A673 (cell line): Measurements from ENCODE around the gene ZCCHC10. TPM values are rescaled to one million over a fixed set of nuclear protein-coding genes. Genes with fewer than 3 reads are reported as not detected.
"Not testable (repeated sequence)": the region's sequence is repeated elsewhere in the genome, so short reads cannot be mapped to it uniquely, and the experiment has no call there.

Experiments used
- BruUV-seq: library from RNA; stranded (reverse); fragments of 400-500 nt; replicated peaks from 2 replicates; lab custom pipeline; 2021; lab: Mats Ljungman, UMichigan
- CTCF ChIA-PET: fragments of 300-600 bp; sonication (Branson Sonifier 250); formaldehyde crosslinking; loops from one replicate; lab custom pipeline; 2022; ENCODE audit warnings: antibody characterized with exemption; lab: Charles Lee
- POLR2A ChIA-PET: fragments of 300-600 bp; sonication (Branson Sonifier 250); formaldehyde crosslinking; loops from one replicate; lab custom pipeline; 2022; ENCODE audit warnings: antibody characterized with exemption; ENCODE audit not compliant: low non-redundant PET; lab: Charles Lee
- DNase-seq: peaks from one replicate; pipeline ENCODE4 v3.0.0-alpha.2; 2015; ENCODE audit warnings: low spot score
- H3K27ac ChIP-seq: fragments of 200-600 bp; sonication (generic); 2 replicates; pipeline ENCODE4 v1.5.1; 2016; ENCODE audit warnings: mixed run types, low read depth, mild to moderate bottlenecking, mixed read lengths, antibody characterized with exemption, low read length; ENCODE audit not compliant: poor library complexity, severe bottlenecking
- H3K27me3 ChIP-seq: fragments of 200-600 bp; sonication (generic); replicated peaks from 2 replicates; pipeline ENCODE4 v1.6.1; 2017; ENCODE audit warnings: mixed run types, low read depth, mild to moderate bottlenecking, mixed read lengths, antibody characterized with exemption, low read length; ENCODE audit not compliant: insufficient read depth, poor library complexity
- H3K36me3 ChIP-seq: fragments of 200-600 bp; sonication (generic); 2 replicates; pipeline ENCODE4 v1.6.1; 2016; ENCODE audit warnings: mixed run types, mild to moderate bottlenecking, mixed read lengths, antibody characterized with exemption, low read length; ENCODE audit not compliant: insufficient read depth, poor library complexity, severe bottlenecking
- H3K4me1 ChIP-seq: fragments of 200-600 bp; sonication (generic); 2 replicates; pipeline ENCODE4 v1.6.1; 2017; ENCODE audit warnings: mixed run types, mild to moderate bottlenecking, mixed read lengths, antibody characterized with exemption, low read length; ENCODE audit not compliant: insufficient read depth, poor library complexity, severe bottlenecking
- H3K4me3 ChIP-seq: fragments of 200-600 bp; sonication (generic); 2 replicates; pipeline ENCODE4 v1.5.1; 2016; ENCODE audit warnings: low read depth, mixed run types, mild to moderate bottlenecking, mixed read lengths, low read length; ENCODE audit not compliant: poor library complexity, severe bottlenecking
- H3K9me3 ChIP-seq: fragments of 200-600 bp; sonication (generic); 2 replicates; pipeline ENCODE4 v1.6.1; 2016; ENCODE audit warnings: mixed run types, low read depth, mild to moderate bottlenecking, mixed read lengths, antibody characterized with exemption, low read length; ENCODE audit not compliant: poor library complexity, severe bottlenecking
- CTCF ChIP-seq: fragments of 300-800, 200-600 bp; sonication (generic); conservative IDR thresholded peaks from 2 replicates; pipeline ENCODE4 v1.5.1; 2017; ENCODE audit warnings: low read depth, mild to moderate bottlenecking, antibody characterized with exemption, low read length, moderate library complexity, mixed read lengths
- EZH2 ChIP-seq: fragments of 200-600 bp; sonication (generic); IDR thresholded peaks from 2 replicates; pipeline ENCODE4 v1.6.1; 2017; ENCODE audit warnings: borderline replicate concordance, low read depth, mild to moderate bottlenecking, mixed read lengths, antibody characterized with exemption, low read length; ENCODE audit not compliant: poor library complexity, severe bottlenecking
- intact Hi-C: fragments of 100-400 bp; cut with micrococcal nuclease; formaldehyde crosslinking; loops from one replicate; pipeline ENCODE4 v1.10.0; 2022; ENCODE audit not compliant: unreplicated experiment
- total RNA-seq: library from RNA; stranded (reverse); gene quantifications from 2 replicates; pipeline ENCODE4 v1.2.3, GENCODE V29; 2021

ZCCHC10 gene
- total RNA-seq, 1 experiment from 2014 or later = 31.2 TPM

- no peaks in the 10 kb centered on the region for H3K27me3 ChIP-seq
- H3K9me3 ChIP-seq = no peaks in the 10 kb centered on the region
- CTCF ChIA-PET = no interaction called here
- DNase-seq = no peak
- TF ChIP-seq CTCF (no peak), EZH2 (no peak)
- no peak overlapping the region for H3K4me3 ChIP-seq
- H3K36me3 ChIP-seq = no peaks in the 10 kb centered on the region
- H3K27ac ChIP-seq = no peak overlapping the region
- POLR2A ChIA-PET = no interaction called here
- no TSS peak for BruUV-seq
- no peaks in the 10 kb centered on the region for H3K4me1 ChIP-seq
- intact Hi-C loops = no loop called here
These were observed 46.9 kb downstream of the ZCCHC10 start for GRCh38 chr5:132979367-132979940.

- no peak for DNase-seq
- Histone ChIP-seq H3K4me3 (no peak overlapping the region), H3K9me3 (no peaks in the 10 kb centered on the region), H3K27me3 (no peaks in the 10 kb centered on the region), H3K27ac (no peak overlapping the region), H3K36me3 (no peaks in the 10 kb centered on the region), H3K4me1 (no peaks in the 10 kb centered on the region)
- BruUV-seq = no TSS peak
- ChIA-PET POLR2A (no interaction called here), CTCF (no interaction called here)
- no peak for TF ChIP-seq EZH2
- intact Hi-C loops = no loop called here
These were observed 49.5 kb downstream of the ZCCHC10 start for GRCh38 chr5:132976852-132977251.

GRCh38 chr5:132972436-132972828 is 53.9 kb downstream of the ZCCHC10 start:
- H3K4me1 ChIP-seq, CTCF ChIA-PET, POLR2A ChIA-PET, intact Hi-C loops, BruUV-seq, H3K36me3 ChIP-seq, H3K27me3 ChIP-seq, H3K27ac ChIP-seq, H3K4me3 ChIP-seq, H3K9me3 ChIP-seq, DNase-seq: not testable (repeated sequence)

GRCh38 chr5:132971483-132972435 is 54.6 kb downstream of the ZCCHC10 start:
- H3K27me3 ChIP-seq = no peaks in the 10 kb centered on the region
- no peaks in the 10 kb centered on the region for H3K9me3 ChIP-seq
- no TSS peak for BruUV-seq
- ChIA-PET POLR2A (no interaction called here), CTCF (no interaction called here)
- intact Hi-C loops = no loop called here
- no peaks in the 10 kb centered on the region for H3K36me3 ChIP-seq
- H3K4me1 ChIP-seq = no peaks in the 10 kb centered on the region
- DNase-seq = no peak
- no peak overlapping the region for H3K4me3 ChIP-seq
- H3K27ac ChIP-seq = no peak overlapping the region
- TF ChIP-seq EZH2 = no peak
- no peak for TF ChIP-seq CTCF
